Measurements from ENCODE around the gene IL4.

The IL4 gene

DNA sequence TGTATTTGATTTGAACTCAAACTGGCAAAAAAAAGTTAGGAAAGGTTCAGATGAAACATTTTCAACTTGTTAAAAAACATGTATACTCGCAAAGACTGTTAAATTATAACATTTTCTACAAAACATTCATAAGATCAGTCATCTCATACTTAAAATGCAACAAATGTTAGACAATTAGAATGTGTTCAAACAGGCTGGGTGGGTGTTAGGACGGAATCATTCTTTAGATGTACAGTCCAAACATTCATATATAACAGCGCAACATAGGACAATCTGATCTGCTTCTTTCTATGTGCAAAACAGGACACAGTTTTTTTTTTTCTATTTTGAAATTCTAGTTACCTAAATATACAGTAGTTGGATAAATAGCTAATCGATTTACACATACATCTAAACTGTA, 22.2 kb downstream of the IL4 start:
- DNase-seq (ENCODE audit: low read depth in 2 of 2) = no peak

DNA sequence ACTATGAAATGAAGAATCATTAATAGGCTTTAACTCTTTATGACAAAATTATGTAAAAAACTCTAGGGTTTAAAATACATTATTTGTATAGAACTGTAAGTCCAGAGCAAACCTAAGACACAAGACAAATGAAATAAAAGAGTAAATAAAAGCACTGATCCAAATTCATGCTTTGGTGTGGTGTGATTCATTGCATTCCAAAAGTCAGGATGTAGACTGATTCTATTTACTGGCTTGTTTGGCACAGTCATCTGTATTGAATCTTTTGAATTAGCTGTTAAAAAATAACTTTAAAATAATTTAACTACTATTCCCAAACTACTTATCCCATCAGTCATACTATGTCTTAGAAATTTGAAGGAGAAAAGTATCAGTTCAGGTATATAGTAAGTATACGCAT, 31.1 kb downstream of the IL4 start:
- no peak for DNase-seq (ENCODE audit: low read depth in 2 of 2)

DNA sequence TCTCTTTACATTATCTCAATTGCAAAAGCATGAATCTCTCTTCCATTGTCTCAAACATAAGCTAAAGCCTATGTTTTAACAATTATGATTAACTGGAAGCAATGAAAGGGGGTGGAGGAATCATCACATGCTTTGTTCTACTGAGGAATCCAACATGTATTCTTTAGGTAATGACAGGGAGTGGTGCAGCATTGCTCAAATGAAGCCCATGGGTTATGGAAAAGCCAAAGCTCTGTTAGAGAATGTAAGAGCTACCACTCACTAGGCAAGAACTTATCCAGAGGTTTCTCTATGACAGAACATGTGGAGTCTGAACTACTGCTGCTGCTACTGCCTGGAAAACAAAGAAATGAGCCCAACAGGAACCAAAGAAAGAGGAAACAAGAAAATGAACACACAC, 34.9 kb downstream of the IL4 start:
- no peak for DNase-seq (ENCODE audit: low read depth in 2 of 2)

DNA sequence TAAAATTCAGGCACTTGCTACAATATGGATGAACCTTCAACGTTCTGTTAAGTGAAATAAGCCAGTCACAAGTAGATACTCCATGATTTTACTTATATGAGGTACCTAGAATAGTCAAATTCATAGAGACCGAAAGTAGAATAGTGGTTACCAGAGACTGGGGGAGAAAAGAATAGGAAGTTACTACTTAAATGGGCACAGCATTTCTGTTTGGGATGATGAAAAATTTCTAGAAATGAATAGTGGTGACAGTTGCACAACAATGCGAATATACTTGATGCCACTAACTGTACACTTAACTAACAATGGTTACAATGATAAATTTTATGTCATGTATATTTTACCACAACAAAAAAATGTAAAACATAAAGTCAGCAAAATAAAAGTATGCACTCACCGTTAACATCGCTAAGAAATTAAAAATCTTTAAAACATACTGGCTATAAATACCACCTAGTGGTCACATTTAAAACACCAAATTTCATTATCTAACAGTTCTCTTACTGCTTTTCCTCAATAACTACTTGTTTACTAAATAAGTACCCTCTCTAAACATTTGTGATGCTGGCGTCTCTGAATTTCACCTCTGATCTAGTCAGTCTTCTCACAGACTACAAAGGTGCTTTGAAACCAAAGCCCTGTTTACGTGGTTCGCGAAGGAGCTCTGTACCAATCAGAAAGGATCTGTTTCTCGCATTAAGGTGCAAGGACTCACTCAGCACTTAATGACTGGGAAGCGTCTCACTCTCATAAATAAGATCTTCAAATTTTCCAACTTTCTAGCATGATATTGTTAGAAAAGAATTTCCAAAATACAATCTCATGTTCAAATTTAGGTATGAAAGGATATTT, 40.9 kb downstream of the IL4 start:
- no peak for DNase-seq (ENCODE audit: low read depth in 2 of 2)

DNA sequence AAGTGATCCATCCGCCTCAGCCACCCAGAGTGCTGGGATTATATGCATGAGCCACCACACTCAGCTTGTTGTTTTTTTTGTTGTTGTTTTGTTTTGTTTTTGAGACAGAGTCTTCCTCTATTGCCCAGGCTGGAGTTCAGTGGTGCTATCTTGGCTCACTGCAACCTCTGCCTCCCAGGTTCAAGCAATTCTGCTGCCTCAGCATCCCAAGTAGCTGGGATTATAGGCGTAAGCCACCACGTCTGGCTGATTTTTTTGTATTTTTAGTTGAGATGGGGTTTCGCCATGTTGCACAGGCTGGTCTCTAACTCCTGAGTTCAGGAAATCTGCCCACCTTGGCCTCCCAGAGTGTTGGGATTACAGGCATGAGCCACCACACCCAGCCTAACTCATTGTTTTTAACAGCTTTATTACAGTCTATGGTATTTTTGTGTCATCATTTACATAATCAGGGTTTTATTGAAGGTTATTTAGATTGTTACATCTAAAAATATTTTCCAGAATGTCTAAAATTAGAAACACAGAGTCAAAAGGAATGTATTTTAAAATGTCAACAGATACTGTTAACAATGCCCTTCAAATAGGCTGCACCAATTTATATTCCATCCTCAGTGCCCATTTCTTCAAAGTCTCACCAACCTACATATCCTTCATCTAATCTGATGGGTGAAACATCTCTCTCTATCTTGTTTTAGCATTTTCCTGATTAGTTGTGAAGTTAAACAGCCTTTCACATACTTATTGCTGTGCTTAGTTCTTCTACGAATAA, 44.9 kb downstream of the IL4 start:
- DNase-seq (ENCODE audit: low read depth in 2 of 2) = no peak

DNA sequence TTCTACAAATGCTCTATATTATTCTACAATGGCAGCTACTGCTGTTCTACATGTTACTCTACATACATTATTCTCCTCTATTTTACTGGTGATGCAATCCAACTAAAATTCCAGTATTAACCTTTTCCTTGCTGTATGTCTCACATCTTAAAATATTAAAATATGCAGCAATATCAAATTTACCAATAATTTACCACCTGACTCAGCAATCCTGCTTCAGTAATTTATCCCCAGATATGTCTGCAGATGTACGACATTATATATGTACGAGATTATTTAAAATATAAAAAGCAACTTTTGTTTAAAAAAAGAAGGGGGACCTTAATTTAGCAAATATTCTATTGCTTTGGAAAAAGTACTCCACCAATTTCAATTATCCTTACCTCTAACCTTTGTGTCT, 52.0 kb downstream of the IL4 start:
- DNase-seq (ENCODE audit: low read depth in 2 of 2) = no peak

DNA sequence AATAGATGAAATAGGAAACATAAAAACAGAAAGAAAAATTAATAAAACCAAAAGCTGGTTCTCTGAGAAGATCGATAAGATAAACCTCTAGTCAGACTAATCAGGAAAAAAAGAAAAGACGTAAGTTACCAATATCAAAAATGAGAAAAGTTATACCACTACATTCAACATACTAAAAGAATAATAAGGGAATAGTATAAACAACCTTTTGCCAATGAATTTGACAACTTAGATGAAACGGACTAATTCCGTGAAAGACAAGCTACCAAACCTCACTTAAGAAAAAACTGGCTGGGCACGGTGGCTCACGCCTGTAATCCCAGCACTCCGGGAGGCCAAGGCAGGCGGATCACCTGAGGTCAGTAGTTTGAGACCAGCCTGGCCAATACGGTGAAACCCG, 56.1 kb downstream of the IL4 start:
- DNase-seq (ENCODE audit: low read depth in 2 of 2) = no peak

Measured in stimulated activated CD8-positive, alpha-beta memory T cell treated with anti-CD3 and anti-CD28 coated beads, Interleukin-2, amount 100 ng/mL, for 48 hours (primary cell).